Activated CD4-positive, CD25-positive, alpha-beta regulatory T cell treated with anti-CD3 and anti-CD28 coated beads, Interleukin-2, amount 50 U/mL, for 16 hours (primary cell): Measurements from ENCODE around the gene SLC28A3.
A peak's percentile ranks its signal among the peaks of the same experiment; 100 is the strongest.

Source experiments
- DNase-seq: peaks from one replicate; pipeline ENCODE4 v3.0.0-alpha.2; 2020; ENCODE audit warnings: low read depth, low spot score

Gene SLC28A3

GRCh38 chr9:84300271-84300670 is 40.3 kb downstream of the SLC28A3 start:
- no peak for DNase-seq

- DNase-seq, result no peak
Observed at GRCh38 chr9:84297162-84297821, 43.3 kb downstream of the SLC28A3 start.

GRCh38 chr9:84296146-84296843 is 44.3 kb downstream of the SLC28A3 start:
- no peak for DNase-seq

GRCh38 chr9:84294241-84294950 is 46.2 kb downstream of the SLC28A3 start:
- DNase-seq, result no peak

- DNase-seq, result no peak
Observed at GRCh38 chr9:84293001-84293798, 47.4 kb downstream of the SLC28A3 start.

- no peak for DNase-seq
Observed at GRCh38 chr9:84285381-84285780, 55.2 kb downstream of the SLC28A3 start.

GRCh38 chr9:84283946-84284345 is 56.6 kb downstream of the SLC28A3 start:
- DNase-seq, result no peak

- DNase-seq, result no peak
Observed at GRCh38 chr9:84278130-84278529, 62.4 kb downstream of the SLC28A3 start.

- DNase-seq, result no peak
Observed at GRCh38 chr9:84277646-84278045, 62.9 kb downstream of the SLC28A3 start.

- DNase-seq, result no peak
Observed at GRCh38 chr9:84276741-84277140, 63.8 kb downstream of the SLC28A3 start.

- DNase-seq, result no peak
Observed at GRCh38 chr9:84271921-84272556, 68.5 kb downstream of the SLC28A3 start.

- no peak for DNase-seq
Observed at GRCh38 chr9:84271531-84271900, 69.0 kb downstream of the SLC28A3 start.

- no peak for DNase-seq
Observed at GRCh38 chr9:84270847-84271530, 69.6 kb downstream of the SLC28A3 start.

- no peak for DNase-seq
Observed at GRCh38 chr9:84266087-84266561, 74.4 kb downstream of the SLC28A3 start.

GRCh38 chr9:84264307-84265029 is 76.1 kb downstream of the SLC28A3 start:
- DNase-seq, result no peak

- DNase-seq, result peak; percentile 6
Observed at GRCh38 chr9:84261070-84261746, 79.3 kb downstream of the SLC28A3 start.

GRCh38 chr9:84258371-84258770 is 82.2 kb downstream of the SLC28A3 start:
- no peak for DNase-seq

GRCh38 chr9:84255696-84256095 is 84.9 kb downstream of the SLC28A3 start:
- no peak for DNase-seq

GRCh38 chr9:84254972-84255371 is 85.6 kb downstream of the SLC28A3 start:
- DNase-seq, result no peak

- no peak for DNase-seq
Observed at GRCh38 chr9:84251921-84252320, 88.6 kb downstream of the SLC28A3 start.
